Parathyroid adenoma (tissue), 2 donors: ENCODE results near the gene PEX5.
"Not testable (repeated sequence)": the region's sequence is repeated elsewhere in the genome, so short reads cannot be mapped to it uniquely, and the experiment has no call there.

ENCODE experiments used
- H2AFZ ChIP-seq: fragments of 300-600 bp; sonication (generic); one replicate; pipeline ENCODE4 v1.7.0; 2017; ENCODE audit warnings: antibody characterized with exemption, mild to moderate bottlenecking
- H3K27ac ChIP-seq: fragments of 300-600 bp; sonication (generic); one replicate; pipeline ENCODE4 v1.7.0; 2017
- H3K27me3 ChIP-seq: fragments of 300-600 bp; sonication (generic); one replicate; pipeline ENCODE4 v1.7.0; 2017; ENCODE audit warnings: low read length; ENCODE audit not compliant: control insufficient read depth, insufficient read depth
- H3K36me3 ChIP-seq: fragments of 300-600 bp; sonication (generic); one replicate; pipeline ENCODE4 v1.7.0; 2017; ENCODE audit warnings: low read length; ENCODE audit not compliant: control insufficient read depth, insufficient read depth
- H3K4me1 ChIP-seq: fragments of 300-600 bp; sonication (generic); one replicate; pipeline ENCODE4 v1.7.0; 2017; ENCODE audit warnings: control low read depth
- H3K4me2 ChIP-seq: fragments of 300-600 bp; sonication (generic); one replicate; pipeline ENCODE4 v1.7.0; 2017; ENCODE audit warnings: low read length
- H3K4me3 ChIP-seq: fragments of 300-600 bp; sonication (generic); one replicate; pipeline ENCODE4 v1.7.0; 2017; ENCODE audit warnings: low read depth, low read length
- H3K79me2 ChIP-seq: fragments of 300-600 bp; sonication (generic); one replicate; pipeline ENCODE4 v1.7.0; 2017; ENCODE audit warnings: control low read depth
- H3K9ac ChIP-seq: fragments of 300-600 bp; sonication (generic); one replicate; pipeline ENCODE4 v1.7.0; 2017; ENCODE audit warnings: mild to moderate bottlenecking
- H3K9me3 ChIP-seq: fragments of 300-600 bp; sonication (generic); one replicate; pipeline ENCODE4 v1.7.0; 2017; ENCODE audit warnings: low read length; ENCODE audit not compliant: control insufficient read depth
- CTCF ChIP-seq: fragments of 300-600 bp; sonication (generic); IDR thresholded peaks from one replicate; pipeline ENCODE4 v1.7.0; 2017; ENCODE audit warnings: antibody characterized with exemption, mild to moderate bottlenecking
- donor health status: primary hyperparathyroidism.

PEX5 gene

GRCh38 chr12:7242176-7243101, 53.0 kb downstream of the PEX5 start:
- Histone ChIP-seq H3K36me3 (no peaks in the 10 kb centered on the region), H3K4me3 (no peak overlapping the region), H3K4me1 (no peaks in the 10 kb centered on the region), H3K9ac (no peak overlapping the region), H3K79me2 (no peaks in the 10 kb centered on the region), H3K27me3 (no peaks in the 10 kb centered on the region), H3K4me2 (no peak overlapping the region), H2AFZ (no peak overlapping the region), H3K27ac (no peak overlapping the region), H3K9me3 (no peaks in the 10 kb centered on the region)
- TF ChIP-seq CTCF = no peak

GRCh38 chr12:7251328-7251996, 62.0 kb downstream of the PEX5 start:
- not testable (repeated sequence) for H3K36me3 ChIP-seq, H3K9me3 ChIP-seq, H3K27me3 ChIP-seq, H3K4me1 ChIP-seq, H3K9ac ChIP-seq, H3K79me2 ChIP-seq, H3K4me2 ChIP-seq, H3K27ac ChIP-seq, H2AFZ ChIP-seq, H3K4me3 ChIP-seq

GRCh38 chr12:7259060-7259459, 69.6 kb downstream of the PEX5 start:
- H3K9me3 ChIP-seq = no peaks in the 10 kb centered on the region
- H3K4me2 ChIP-seq = no peak overlapping the region
- H3K27ac ChIP-seq = no peak overlapping the region
- H3K27me3 ChIP-seq = no peaks in the 10 kb centered on the region
- no peaks in the 10 kb centered on the region for H3K36me3 ChIP-seq
- no peak for TF ChIP-seq CTCF
- H3K9ac ChIP-seq = no peak overlapping the region
- H2AFZ ChIP-seq = no peak overlapping the region
- H3K4me3 ChIP-seq = no peak overlapping the region
- no peaks in the 10 kb centered on the region for H3K79me2 ChIP-seq
- no peaks in the 10 kb centered on the region for H3K4me1 ChIP-seq
